ENCODE results near the gene TAS2R30.

Gene TAS2R30

DNA sequence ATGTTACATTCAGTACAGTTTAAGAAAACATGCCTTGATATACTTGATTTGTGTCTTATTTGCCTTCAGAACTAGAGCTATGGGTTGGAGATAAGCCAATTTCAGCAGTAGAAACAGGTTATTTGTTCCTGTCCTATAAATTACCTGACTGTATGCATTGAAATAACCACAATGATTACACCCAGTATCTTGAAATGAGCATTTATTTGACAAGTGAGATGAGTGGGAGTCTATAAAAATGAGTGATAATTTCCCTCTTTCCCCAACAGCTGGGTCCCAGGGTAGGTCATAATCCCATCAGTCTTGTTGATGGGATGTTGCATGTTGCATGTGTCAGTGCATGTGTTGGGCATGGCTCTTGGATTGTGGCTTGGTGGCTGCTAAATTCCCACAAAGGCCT, 48.6 kb upstream of the TAS2R30 start (continued):
- TF ChIP-seq ZNF2 (tag by site-specific recombination; IDR thresholded peaks at IDR 0.05) (no peak), ZBTB48 (tag by site-specific recombination; IDR thresholded peaks at IDR 0.05) (no peak), ZNF391 (tag by site-specific recombination; IDR thresholded peaks at IDR 0.05; ENCODE audit: borderline replicate concordance, low read depth) (no peak), EGR2 (tag by site-specific recombination; IDR thresholded peaks at IDR 0.05; ENCODE audit: low read depth) (no peak), ZNF792 (tag by site-specific recombination; IDR thresholded peaks at IDR 0.05) (peak; percentile 53; the same call in 1 of the 2 replicates), ZNF626 (tag by site-specific recombination; IDR thresholded peaks at IDR 0.05) (no peak), ZNF350 (tag by site-specific recombination; IDR thresholded peaks at IDR 0.05) (no peak), HOXA7 (CRISPR knock-in tag; IDR thresholded peaks at IDR 0.05; ENCODE audit: borderline replicate concordance) (no peak), GLI4 (tag by site-specific recombination; IDR thresholded peaks at IDR 0.05) (no peak), ZNF629 (tag by site-specific recombination; IDR thresholded peaks at IDR 0.05) (no peak), ZNF248 (tag by site-specific recombination; IDR thresholded peaks at IDR 0.05) (no peak; the same call in 1 of the 2 replicates), SP7 (tag by site-specific recombination; IDR thresholded peaks at IDR 0.05) (no peak), ZNF169 (tag by site-specific recombination; IDR thresholded peaks at IDR 0.05) (no peak), IKZF3 (tag by site-specific recombination; IDR thresholded peaks at IDR 0.05) (peak; percentile 53; the same call in 1 of the 2 replicates), ZNF560 (tag by site-specific recombination; IDR thresholded peaks at IDR 0.05; ENCODE audit: borderline replicate concordance) (no peak), ZNF366 (tag by site-specific recombination; conservative IDR thresholded peaks at IDR 0.05) (no peak), ZNF404 (tag by site-specific recombination; IDR thresholded peaks at IDR 0.05) (0 out of 2 replicates have a peak, but pooled peaks have one; percentile 32), ZNF175 (tag by site-specific recombination; IDR thresholded peaks at IDR 0.05) (no peak), KLF7 (tag by site-specific recombination; IDR thresholded peaks at IDR 0.05; ENCODE audit: borderline replicate concordance) (0 out of 2 replicates have a peak, but pooled peaks have one; percentile 44), ZNF843 (tag by site-specific recombination; IDR thresholded peaks at IDR 0.05) (peak; percentile 98), ZNF658 (tag by site-specific recombination; IDR thresholded peaks at IDR 0.05) (no peak), ZNF112 (tag by site-specific recombination; IDR thresholded peaks at IDR 0.05) (no peak), OSR2 (tag by site-specific recombination; IDR thresholded peaks at IDR 0.05) (peak; percentile 54; the same call in 1 of the 2 replicates), SALL2 (tag by site-specific recombination; IDR thresholded peaks at IDR 0.05; ENCODE audit: borderline replicate concordance) (no peak), ZNF16 (tag by site-specific recombination; IDR thresholded peaks at IDR 0.05; ENCODE audit: low read depth) (no peak)
- TF ChIP-seq, protein P1, sequence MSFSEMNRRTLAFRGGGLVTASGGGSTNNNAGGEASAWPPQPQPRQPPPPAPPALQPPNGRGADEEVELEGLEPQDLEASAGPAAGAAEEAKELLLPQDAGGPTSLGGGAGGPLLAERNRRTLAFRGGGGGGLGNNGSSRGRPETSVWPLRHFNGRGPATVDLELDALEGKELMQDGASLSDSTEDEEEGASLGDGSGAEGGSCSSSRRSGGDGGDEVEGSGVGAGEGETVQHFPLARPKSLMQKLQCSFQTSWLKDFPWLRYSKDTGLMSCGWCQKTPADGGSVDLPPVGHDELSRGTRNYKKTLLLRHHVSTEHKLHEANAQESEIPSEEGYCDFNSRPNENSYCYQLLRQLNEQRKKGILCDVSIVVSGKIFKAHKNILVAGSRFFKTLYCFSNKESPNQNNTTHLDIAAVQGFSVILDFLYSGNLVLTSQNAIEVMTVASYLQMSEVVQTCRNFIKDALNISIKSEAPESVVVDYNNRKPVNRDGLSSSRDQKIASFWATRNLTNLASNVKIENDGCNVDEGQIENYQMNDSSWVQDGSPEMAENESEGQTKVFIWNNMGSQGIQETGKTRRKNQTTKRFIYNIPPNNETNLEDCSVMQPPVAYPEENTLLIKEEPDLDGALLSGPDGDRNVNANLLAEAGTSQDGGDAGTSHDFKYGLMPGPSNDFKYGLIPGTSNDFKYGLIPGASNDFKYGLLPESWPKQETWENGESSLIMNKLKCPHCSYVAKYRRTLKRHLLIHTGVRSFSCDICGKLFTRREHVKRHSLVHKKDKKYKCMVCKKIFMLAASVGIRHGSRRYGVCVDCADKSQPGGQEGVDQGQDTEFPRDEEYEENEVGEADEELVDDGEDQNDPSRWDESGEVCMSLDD (tag by site-specific recombination; IDR thresholded peaks at IDR 0.05) = no peak
- TF ChIP-seq, protein P2, sequence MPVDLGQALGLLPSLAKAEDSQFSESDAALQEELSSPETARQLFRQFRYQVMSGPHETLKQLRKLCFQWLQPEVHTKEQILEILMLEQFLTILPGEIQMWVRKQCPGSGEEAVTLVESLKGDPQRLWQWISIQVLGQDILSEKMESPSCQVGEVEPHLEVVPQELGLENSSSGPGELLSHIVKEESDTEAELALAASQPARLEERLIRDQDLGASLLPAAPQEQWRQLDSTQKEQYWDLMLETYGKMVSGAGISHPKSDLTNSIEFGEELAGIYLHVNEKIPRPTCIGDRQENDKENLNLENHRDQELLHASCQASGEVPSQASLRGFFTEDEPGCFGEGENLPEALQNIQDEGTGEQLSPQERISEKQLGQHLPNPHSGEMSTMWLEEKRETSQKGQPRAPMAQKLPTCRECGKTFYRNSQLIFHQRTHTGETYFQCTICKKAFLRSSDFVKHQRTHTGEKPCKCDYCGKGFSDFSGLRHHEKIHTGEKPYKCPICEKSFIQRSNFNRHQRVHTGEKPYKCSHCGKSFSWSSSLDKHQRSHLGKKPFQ (tag by site-specific recombination; IDR thresholded peaks at IDR 0.05) = no peak
- TF ChIP-seq, protein P3, sequence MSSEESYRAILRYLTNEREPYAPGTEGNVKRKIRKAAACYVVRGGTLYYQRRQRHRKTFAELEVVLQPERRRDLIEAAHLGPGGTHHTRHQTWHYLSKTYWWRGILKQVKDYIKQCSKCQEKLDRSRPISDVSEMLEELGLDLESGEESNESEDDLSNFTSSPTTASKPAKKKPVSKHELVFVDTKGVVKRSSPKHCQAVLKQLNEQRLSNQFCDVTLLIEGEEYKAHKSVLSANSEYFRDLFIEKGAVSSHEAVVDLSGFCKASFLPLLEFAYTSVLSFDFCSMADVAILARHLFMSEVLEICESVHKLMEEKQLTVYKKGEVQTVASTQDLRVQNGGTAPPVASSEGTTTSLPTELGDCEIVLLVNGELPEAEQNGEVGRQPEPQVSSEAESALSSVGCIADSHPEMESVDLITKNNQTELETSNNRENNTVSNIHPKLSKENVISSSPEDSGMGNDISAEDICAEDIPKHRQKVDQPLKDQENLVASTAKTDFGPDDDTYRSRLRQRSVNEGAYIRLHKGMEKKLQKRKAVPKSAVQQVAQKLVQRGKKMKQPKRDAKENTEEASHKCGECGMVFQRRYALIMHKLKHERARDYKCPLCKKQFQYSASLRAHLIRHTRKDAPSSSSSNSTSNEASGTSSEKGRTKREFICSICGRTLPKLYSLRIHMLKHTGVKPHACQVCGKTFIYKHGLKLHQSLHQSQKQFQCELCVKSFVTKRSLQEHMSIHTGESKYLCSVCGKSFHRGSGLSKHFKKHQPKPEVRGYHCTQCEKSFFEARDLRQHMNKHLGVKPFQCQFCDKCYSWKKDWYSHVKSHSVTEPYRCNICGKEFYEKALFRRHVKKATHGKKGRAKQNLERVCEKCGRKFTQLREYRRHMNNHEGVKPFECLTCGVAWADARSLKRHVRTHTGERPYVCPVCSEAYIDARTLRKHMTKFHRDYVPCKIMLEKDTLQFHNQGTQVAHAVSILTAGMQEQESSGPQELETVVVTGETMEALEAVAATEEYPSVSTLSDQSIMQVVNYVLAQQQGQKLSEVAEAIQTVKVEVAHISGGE (tag by site-specific recombination; conservative IDR thresholded peaks at IDR 0.05; ENCODE audit: low read depth) = no peak
- TF ChIP-seq, protein P4, sequence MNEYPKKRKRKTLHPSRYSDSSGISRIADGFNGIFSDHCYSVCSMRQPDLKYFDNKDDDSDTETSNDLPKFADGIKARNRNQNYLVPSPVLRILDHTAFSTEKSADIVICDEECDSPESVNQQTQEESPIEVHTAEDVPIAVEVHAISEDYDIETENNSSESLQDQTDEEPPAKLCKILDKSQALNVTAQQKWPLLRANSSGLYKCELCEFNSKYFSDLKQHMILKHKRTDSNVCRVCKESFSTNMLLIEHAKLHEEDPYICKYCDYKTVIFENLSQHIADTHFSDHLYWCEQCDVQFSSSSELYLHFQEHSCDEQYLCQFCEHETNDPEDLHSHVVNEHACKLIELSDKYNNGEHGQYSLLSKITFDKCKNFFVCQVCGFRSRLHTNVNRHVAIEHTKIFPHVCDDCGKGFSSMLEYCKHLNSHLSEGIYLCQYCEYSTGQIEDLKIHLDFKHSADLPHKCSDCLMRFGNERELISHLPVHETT (tag by site-specific recombination; IDR thresholded peaks at IDR 0.05) = no peak
- TF ChIP-seq, protein P5, sequence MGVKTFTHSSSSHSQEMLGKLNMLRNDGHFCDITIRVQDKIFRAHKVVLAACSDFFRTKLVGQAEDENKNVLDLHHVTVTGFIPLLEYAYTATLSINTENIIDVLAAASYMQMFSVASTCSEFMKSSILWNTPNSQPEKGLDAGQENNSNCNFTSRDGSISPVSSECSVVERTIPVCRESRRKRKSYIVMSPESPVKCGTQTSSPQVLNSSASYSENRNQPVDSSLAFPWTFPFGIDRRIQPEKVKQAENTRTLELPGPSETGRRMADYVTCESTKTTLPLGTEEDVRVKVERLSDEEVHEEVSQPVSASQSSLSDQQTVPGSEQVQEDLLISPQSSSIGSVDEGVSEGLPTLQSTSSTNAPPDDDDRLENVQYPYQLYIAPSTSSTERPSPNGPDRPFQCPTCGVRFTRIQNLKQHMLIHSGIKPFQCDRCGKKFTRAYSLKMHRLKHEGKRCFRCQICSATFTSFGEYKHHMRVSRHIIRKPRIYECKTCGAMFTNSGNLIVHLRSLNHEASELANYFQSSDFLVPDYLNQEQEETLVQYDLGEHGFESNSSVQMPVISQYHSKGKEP (tag by site-specific recombination; IDR thresholded peaks at IDR 0.05) = peak; percentile 88

All from HEK293 (cell line).